Gastroesophageal sphincter (tissue), 4 donors: ENCODE results near the gene TPI1. TPM values are rescaled to one million over a fixed set of nuclear protein-coding genes. Genes with fewer than 3 reads are reported as not detected.

Experiments used
- ATAC-seq: fragments of 150-250 bp; one replicate; pipeline ENCODE4 v1.9.1; 2016; ENCODE audit warnings: mild to moderate bottlenecking, moderate library complexity
- H3K27ac ChIP-seq, 4 donors: fragments of 200-600 bp; sonication (generic) in 3 of 4; 1 replicate in 3 of 4; 2 replicates in 1 of 4; pipeline ENCODE4 v1.5.1; 2016 to 2019
- H3K27me3 ChIP-seq: fragments of 200-600 bp; sonication (generic); one replicate; pipeline ENCODE4 v1.5.1; 2019
- H3K36me3 ChIP-seq, 2 donors: fragments of 200-600 bp; sonication (generic); one replicate each; pipeline ENCODE4 v1.5.1; 2019; ENCODE audit warnings: control low read depth in 1 of 2
- H3K4me1 ChIP-seq, 3 donors: fragments of 200-600 bp; sonication (generic); 1 replicate in 2 of 3; 2 replicates in 1 of 3; pipeline ENCODE4 v1.5.1; 2016 to 2019; ENCODE audit warnings: control low read depth in 2 of 3
- H3K4me3 ChIP-seq, 2 donors: fragments of 200-600 bp; sonication (generic); one replicate each; pipeline ENCODE4 v1.5.1; 2019; ENCODE audit warnings: mild to moderate bottlenecking in 1 of 2, moderate library complexity in 1 of 2
- H3K9me3 ChIP-seq, 3 donors: fragments of 200-600 bp; sonication (generic); one replicate each; pipeline ENCODE4 v1.5.1; 2017 to 2019; ENCODE audit warnings: control low read depth in 2 of 3
- CTCF ChIP-seq, 4 experiments: fragments of 200-600 bp in 2 of 4; fragments of 450-650 bp in 2 of 4; sonication (generic) in 1 of 4; IDR thresholded peaks; one replicate each; pipeline ENCODE4 v1.5.1; 2017 to 2019; ENCODE audit warnings: antibody characterized with exemption in 4 of 4, mild to moderate bottlenecking in 2 of 4, moderate library complexity in 2 of 4
- EP300 ChIP-seq: sonication (generic); formaldehyde crosslinking; IDR thresholded peaks from one replicate; pipeline ENCODE4 v1.6.1; 2017; ENCODE audit warnings: antibody characterized with exemption, mild to moderate bottlenecking
- POLR2A ChIP-seq, 2 donors: fragments of 450-650 bp; IDR thresholded peaks; one replicate each; pipeline ENCODE4 v1.6.1; 2017; ENCODE audit warnings: antibody characterized with exemption in 2 of 2, mild to moderate bottlenecking in 2 of 2, moderate library complexity in 1 of 2
- POLR2AphosphoS5 ChIP-seq: sonication (generic); formaldehyde crosslinking; IDR thresholded peaks from one replicate; pipeline ENCODE4 v1.6.1; 2017; ENCODE audit warnings: antibody characterized with exemption
- WGBS, 2 donors: methylation state at CpG; one replicate each; pipeline ENCODE4 v1.1.5; 2018; ENCODE audit warnings: low coverage in 1 of 2; 5-methylcytosine and 5-hydroxymethylcytosine counted together
- total RNA-seq, 4 donors: library from RNA; depleted of rRNA; stranded (reverse); fragments of >200 nt; gene quantifications; one replicate each; pipeline ENCODE4 v1.1.0, GENCODE V29; 2016

The TPI1 gene
- total RNA-seq, 4 donors from 2014 or later: 324 to 473 (median 392) TPM

DNA sequence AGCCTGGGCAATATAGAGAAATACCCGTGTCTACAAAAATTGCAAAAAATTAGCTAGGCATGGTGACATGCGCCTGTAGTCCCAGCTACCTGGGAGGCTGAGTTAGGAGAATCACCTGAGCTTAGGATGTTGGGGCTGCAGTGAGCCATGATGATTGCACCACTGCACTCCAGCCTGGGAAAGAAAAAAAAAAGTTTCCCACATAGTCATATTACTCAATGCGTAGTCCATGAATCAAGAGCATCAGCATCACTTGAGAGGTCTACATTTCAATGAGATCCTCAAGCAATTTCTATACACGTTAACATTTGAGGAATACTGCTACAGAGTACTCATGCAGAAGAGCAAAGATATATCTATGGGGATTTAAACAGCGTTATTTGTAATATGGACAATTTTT lies 32.1 kb downstream of the TPI1 start:
- TF ChIP-seq CTCF (IDR thresholded peaks at IDR 0.05) (no peak), EP300 (no peak), POLR2A (IDR thresholded peaks at IDR 0.05) (no peak), POLR2AphosphoS5 (no peak)
- ATAC-seq: no peak
- Histone ChIP-seq H3K4me3 (no peak overlapping the region), H3K27ac (no peak overlapping the region), H3K9me3 (no peaks in the 10 kb centered on the region), H3K4me1 (peaks cover 0 to 6% (median 3%) of the 10 kb centered on the region in 3 donors), H3K27me3 (no peaks in the 10 kb centered on the region), H3K36me3 (no peaks in the 10 kb centered on the region)
- WGBS, 2 donors: 68 to 81% methylated on average over 3 of the region's 5 CpGs

- ATAC-seq: no peak
- no peak for TF ChIP-seq POLR2AphosphoS5
- TF ChIP-seq EP300: no peak
- no peak for TF ChIP-seq POLR2A (IDR thresholded peaks at IDR 0.05)
- no peak for TF ChIP-seq CTCF (IDR thresholded peaks at IDR 0.05)
- H3K4me1 ChIP-seq: peaks cover 0 to 8% (median 3%) of the 10 kb centered on the region in 3 donors
- no peaks in the 10 kb centered on the region for H3K27me3 ChIP-seq
- no peaks in the 10 kb centered on the region for H3K9me3 ChIP-seq
- 43 to 58% methylated on average over 8 of the region's 10 CpGs for WGBS, 2 donors
- H3K36me3 ChIP-seq: no peaks in the 10 kb centered on the region
- no peak overlapping the region for H3K4me3 ChIP-seq
- H3K27ac ChIP-seq: no peak overlapping the region
These were observed 32.6 kb downstream of the TPI1 start for GRCh38 chr12:6899837-6900519.

- Histone ChIP-seq H3K27ac (no peak overlapping the region), H3K9me3 (no peaks in the 10 kb centered on the region), H3K27me3 (no peaks in the 10 kb centered on the region), H3K4me3 (no peak overlapping the region), H3K36me3 (peaks cover 0 to 17% of the 10 kb centered on the region in 2 donors), H3K4me1 (peaks cover 0 to 16% (median 3%) of the 10 kb centered on the region in 3 donors)
- TF ChIP-seq CTCF (IDR thresholded peaks at IDR 0.05) (no peak), EP300 (no peak), POLR2AphosphoS5 (no peak), POLR2A (IDR thresholded peaks at IDR 0.05) (no peak)
- ATAC-seq: no peak
- WGBS, 2 donors: 74 to 83% methylated on average over 3 to 4 of the region's 4 CpGs
These were observed 35.1 kb downstream of the TPI1 start for GRCh38 chr12:6902448-6902847.

DNA sequence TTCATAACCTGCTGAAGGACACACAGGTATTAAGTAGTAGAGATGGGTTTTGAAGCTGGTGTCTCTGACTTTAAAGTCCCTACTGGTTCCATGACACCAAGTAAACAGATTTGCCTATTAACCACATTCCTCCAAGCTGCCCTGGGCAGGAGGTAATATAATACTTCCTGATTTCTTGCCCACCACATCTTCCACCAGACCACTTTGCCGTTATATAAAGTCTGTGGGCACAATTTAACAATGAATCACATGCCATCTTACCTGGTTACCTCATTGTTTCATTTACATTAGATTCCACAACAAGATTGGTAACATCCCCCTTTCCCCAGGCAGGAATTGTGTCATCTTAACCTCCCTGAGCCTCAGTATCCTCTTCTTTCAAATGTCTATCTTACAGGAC lies 36.4 kb downstream of the TPI1 start:
- TF ChIP-seq POLR2A (IDR thresholded peaks at IDR 0.05) (no peak), POLR2AphosphoS5 (no peak), CTCF (IDR thresholded peaks at IDR 0.05) (no peak), EP300 (no peak)
- Histone ChIP-seq H3K9me3 (no peaks in the 10 kb centered on the region), H3K27ac (peak overlapping the region in 1 of 4 donors; percentile 77), H3K4me3 (no peak overlapping the region), H3K36me3 (peaks cover 0 to 24% of the 10 kb centered on the region in 2 donors), H3K4me1 (peaks cover 0 to 16% (median 3%) of the 10 kb centered on the region in 3 donors), H3K27me3 (no peaks in the 10 kb centered on the region)
- WGBS, 2 donors: 70 to 86% methylated on average over 1 of the region's 1 CpG
- no peak for ATAC-seq
